ACC112 (cell line): ENCODE measurements around the gene RNF103.
"Not testable (repeated sequence)": the region's sequence is repeated elsewhere in the genome, so short reads cannot be mapped to it uniquely, and the experiment has no call there.

Experiments used
- H2AFZ ChIP-seq: fragments of 200-600 bp; sonication (generic); one replicate; pipeline ENCODE4 v1.6.0; 2017; ENCODE audit warnings: antibody characterized with exemption, low read length; ENCODE audit not compliant: unreplicated experiment
- H3K27ac ChIP-seq: fragments of 200-600 bp; sonication (generic); 2 replicates; pipeline ENCODE4 v1.5.1; 2014; ENCODE audit warnings: low read depth, mild to moderate bottlenecking, antibody characterized with exemption, low read length, moderate library complexity
- H3K27me3 ChIP-seq: fragments of 200-600 bp; sonication (generic); 2 replicates; pipeline ENCODE4 v1.6.1; 2014; ENCODE audit warnings: mild to moderate bottlenecking, antibody characterized with exemption, low read length, moderate library complexity, mixed read lengths; ENCODE audit not compliant: insufficient read depth
- H3K36me3 ChIP-seq: fragments of 200-600 bp; sonication (generic); 2 replicates; pipeline ENCODE4 v1.6.1; 2016; ENCODE audit warnings: mild to moderate bottlenecking, antibody characterized with exemption, low read length, moderate library complexity, mixed read lengths; ENCODE audit not compliant: insufficient read depth
- H3K4me1 ChIP-seq: fragments of 200-600 bp; sonication (generic); one replicate; pipeline ENCODE4 v1.6.1; 2016; ENCODE audit warnings: low read length, mixed read lengths; ENCODE audit not compliant: insufficient read depth, unreplicated experiment, control insufficient read depth
- H3K4me3 ChIP-seq: fragments of 200-600 bp; sonication (generic); 2 replicates; pipeline ENCODE4 v1.5.1; 2014; ENCODE audit warnings: mild to moderate bottlenecking, low read depth, low read length
- H3K79me2 ChIP-seq: fragments of 200-600 bp; sonication (generic); one replicate; pipeline ENCODE4 v1.6.0; 2016; ENCODE audit warnings: low read length; ENCODE audit not compliant: control insufficient read depth, unreplicated experiment, insufficient read depth

The RNF103 gene

DNA sequence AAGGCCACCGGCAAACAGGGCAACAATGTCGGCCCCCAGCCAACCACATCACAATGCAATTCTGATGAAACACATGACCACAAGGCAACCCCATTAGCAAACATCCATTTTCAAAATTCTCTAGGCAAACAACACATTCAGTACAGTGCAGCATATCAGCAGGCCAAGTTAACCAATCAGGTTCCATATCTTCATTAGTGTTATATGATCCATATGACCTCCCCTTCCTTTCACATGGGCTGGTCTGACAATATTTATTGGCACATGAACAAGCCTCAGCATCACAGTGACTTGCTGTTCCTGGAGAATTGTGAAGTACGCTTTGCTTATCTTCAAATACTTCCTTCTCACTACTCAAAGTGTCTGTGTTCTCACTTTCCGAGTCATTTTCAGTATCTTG, 19.8 kb downstream of the RNF103 start:
- H3K27me3 ChIP-seq: no peaks in the 10 kb centered on the region
- H3K4me3 ChIP-seq: no peak overlapping the region
- H3K36me3 ChIP-seq: peaks cover 20% of the 10 kb centered on the region
- H3K27ac ChIP-seq: no peak overlapping the region
- no peaks in the 10 kb centered on the region for H3K4me1 ChIP-seq
- H2AFZ ChIP-seq: no peak overlapping the region
- H3K79me2 ChIP-seq: no peaks in the 10 kb centered on the region

DNA sequence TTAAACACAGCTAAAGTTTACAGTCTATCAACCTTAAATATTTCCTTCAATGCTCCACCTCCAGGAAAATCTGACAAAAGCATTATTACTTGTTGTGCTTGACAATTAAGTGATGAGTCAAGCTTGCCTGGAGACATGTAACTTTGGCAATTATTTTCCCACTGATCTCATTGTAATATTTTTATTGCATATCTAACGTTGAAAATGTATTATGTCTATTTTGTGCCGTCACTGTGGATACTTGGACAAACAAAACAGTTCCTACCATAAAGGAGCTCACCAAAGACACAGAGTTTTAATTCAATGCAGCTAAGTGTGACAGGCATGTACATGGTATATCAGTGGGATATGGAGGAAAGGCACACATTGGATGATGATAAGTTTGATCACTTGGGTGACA, 24.7 kb downstream of the RNF103 start:
- no peak overlapping the region for H2AFZ ChIP-seq
- no peaks in the 10 kb centered on the region for H3K36me3 ChIP-seq
- no peak overlapping the region for H3K4me3 ChIP-seq
- H3K27me3 ChIP-seq: no peaks in the 10 kb centered on the region
- no peak overlapping the region for H3K27ac ChIP-seq
- no peaks in the 10 kb centered on the region for H3K4me1 ChIP-seq
- H3K79me2 ChIP-seq: no peaks in the 10 kb centered on the region

DNA sequence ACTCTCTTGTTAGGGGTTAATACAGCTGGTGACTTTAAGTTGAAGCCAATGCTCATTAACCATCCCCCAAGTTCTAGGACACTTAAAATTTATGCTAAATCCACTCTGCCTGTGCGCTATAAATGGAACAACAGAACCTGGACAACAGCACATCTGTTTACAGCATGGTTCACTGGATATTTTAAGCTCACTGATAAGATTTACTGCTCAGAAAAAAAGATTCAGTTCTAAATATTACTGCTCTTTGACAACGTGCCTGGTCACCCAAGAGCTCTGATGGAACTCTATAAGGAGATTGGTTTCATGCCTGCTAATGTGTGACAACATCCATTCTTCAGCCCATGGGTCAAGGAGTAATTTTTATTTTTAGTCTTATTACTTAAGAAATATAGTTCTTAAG, 27.5 kb downstream of the RNF103 start:
- no peaks in the 10 kb centered on the region for H3K4me1 ChIP-seq
- H3K79me2 ChIP-seq: no peaks in the 10 kb centered on the region

DNA sequence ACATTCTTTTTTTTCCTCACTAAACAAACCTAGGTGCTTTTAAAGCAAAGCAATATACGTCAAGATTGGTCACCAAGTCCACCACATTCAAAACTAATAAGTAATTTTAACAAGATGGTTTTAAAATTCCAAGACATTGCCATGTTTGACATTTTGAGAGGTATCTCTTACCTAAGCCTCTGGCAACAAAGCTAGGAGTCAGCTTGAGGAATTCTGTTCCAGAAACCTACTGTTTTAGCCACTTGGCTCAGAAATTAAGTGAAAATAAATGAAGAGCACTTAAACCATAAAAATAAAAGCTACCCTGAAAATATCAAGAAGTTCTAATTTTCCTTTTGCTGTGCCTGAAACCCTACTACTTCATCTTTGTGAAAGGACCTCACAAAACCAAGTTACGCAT, 30.4 kb downstream of the RNF103 start:
- no peak overlapping the region for H3K27ac ChIP-seq
- H3K27me3 ChIP-seq: peaks cover 10% of the 10 kb centered on the region; the same call in 1 of the 2 replicates
- H2AFZ ChIP-seq: no peak overlapping the region
- no peaks in the 10 kb centered on the region for H3K4me1 ChIP-seq
- H3K4me3 ChIP-seq: no peak overlapping the region
- no peaks in the 10 kb centered on the region for H3K36me3 ChIP-seq
- H3K79me2 ChIP-seq: no peaks in the 10 kb centered on the region

More for the DNA sequence above, 27.5 kb downstream of the RNF103 start:
- 0 out of 2 replicates have a peak, but pooled peaks cover 5% of the 10 kb centered on the region for H3K27me3 ChIP-seq
- no peak overlapping the region for H3K4me3 ChIP-seq
- H3K27ac ChIP-seq: no peak overlapping the region
- H2AFZ ChIP-seq: no peak overlapping the region
- no peaks in the 10 kb centered on the region for H3K36me3 ChIP-seq

DNA sequence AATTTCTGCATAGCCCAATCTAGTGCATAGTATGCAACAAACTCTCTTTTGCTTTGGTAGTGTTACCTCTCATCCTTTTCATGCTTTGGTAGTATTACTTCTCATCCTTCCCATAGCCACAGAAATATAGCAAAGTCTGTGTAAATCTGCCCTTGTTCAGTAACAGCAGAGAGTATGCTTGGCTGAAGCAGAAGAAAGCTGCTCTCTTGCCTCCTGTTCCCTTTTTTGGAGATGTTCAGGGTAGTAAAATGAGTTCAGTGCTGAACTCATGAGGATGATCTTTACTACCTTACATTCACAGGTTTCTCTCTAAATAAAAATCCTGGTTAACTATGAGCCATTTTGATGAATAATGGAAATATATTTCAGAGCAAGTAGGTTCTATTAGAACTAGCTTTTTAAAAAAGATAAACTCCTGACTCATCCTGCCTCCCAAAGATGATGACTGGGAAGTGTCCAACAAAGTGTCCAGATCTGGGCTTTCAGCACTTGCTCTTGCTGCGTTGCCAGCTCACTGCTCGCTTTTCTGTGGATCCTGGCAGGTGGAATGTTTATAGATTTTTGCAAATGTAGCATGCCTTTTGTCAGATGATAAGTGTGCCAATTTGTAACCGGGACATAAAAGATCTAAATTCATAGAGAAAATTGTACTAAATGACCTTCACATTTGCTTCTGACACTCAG, 31.0 kb downstream of the RNF103 start:
- Histone ChIP-seq H3K27me3 (peaks cover 10% of the 10 kb centered on the region; the same call in 1 of the 2 replicates), H3K79me2 (no peaks in the 10 kb centered on the region), H3K27ac (no peak overlapping the region), H2AFZ (no peak overlapping the region), H3K4me3 (no peak overlapping the region), H3K36me3 (no peaks in the 10 kb centered on the region), H3K4me1 (no peaks in the 10 kb centered on the region)

DNA sequence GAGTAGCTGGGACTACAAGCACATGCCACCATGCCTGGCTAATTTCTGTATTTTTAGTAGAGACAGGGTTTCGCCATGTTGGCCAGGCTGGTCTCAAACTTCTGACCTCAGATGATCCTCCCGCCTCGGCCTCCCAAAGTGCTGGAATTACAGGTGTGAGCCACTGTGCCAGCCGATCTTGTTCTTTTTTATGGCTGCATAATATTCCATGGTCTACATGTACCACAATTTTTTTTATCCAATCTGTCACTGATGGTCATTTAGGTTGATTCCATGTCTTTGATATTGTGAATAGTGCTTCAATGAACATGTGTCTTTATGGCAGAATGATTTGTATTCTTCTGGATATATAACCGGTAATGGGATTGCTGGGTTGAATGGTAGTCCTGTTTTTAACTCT, 34.0 kb downstream of the RNF103 start:
- not testable (repeated sequence) for H3K4me1 ChIP-seq, H3K79me2 ChIP-seq, H3K27ac ChIP-seq, H3K36me3 ChIP-seq, H3K4me3 ChIP-seq, H2AFZ ChIP-seq
- peaks cover 10% of the 10 kb centered on the region; the same call in 1 of the 2 replicates for H3K27me3 ChIP-seq

DNA sequence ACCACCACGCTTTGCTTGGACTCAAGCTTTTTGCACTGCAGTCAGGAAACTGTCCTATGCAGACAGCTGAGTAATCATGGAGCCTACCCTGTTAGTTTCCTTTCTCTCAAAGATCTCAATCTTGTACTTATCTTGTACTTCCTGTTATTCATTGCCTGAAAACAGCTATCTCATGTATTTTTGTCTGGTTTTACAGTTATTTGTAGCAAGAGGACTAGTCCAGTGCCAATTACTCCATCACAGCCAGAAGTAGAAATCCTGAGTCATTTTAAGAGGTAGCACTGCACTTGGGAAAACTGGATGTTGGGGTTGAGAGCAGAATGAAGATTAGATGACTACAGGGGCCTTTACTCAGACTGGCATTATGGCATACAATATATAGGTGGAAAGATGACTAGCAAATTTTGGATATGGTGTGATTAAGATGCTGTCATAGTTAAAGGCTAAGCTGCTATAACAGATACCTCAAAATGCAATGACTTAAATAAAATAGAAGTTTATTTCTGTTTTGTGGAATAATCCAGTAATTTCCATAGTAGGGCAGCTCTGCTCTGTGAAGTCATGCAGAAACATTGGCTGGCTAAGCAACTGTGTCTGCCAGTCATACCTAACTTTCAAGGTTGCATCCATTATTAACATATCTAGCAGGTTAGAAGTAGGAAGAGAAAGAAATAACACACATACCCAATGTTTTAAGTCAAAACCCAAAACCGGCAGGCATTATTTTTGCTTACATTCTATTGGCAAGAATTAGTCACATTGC, 39.3 kb downstream of the RNF103 start:
- Histone ChIP-seq H3K4me3 (no peak overlapping the region), H3K27me3 (no peaks in the 10 kb centered on the region), H3K79me2 (no peaks in the 10 kb centered on the region), H2AFZ (peak overlapping the region; percentile 74), H3K27ac (peak overlapping the region; percentile 34), H3K4me1 (no peaks in the 10 kb centered on the region), H3K36me3 (no peaks in the 10 kb centered on the region)

DNA sequence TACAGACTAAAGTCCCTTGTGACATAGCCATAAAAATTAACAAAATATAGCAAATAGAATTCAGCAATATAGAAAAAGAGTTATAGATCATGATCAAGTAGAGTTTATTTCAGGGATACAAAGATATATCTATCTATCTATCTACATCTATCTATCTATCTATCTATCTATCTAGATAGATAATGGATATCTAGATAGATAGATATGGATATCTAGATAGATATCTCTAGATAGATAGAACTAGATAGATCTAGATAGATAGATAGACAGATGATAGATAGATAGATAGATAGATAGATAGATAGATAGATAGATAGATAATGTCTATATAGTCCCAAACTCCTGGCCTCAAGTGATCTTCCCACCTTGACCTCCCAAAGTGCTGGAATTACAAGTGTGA, 43.1 kb downstream of the RNF103 start:
- Histone ChIP-seq H3K4me1 (no peaks in the 10 kb centered on the region), H3K27me3 (no peaks in the 10 kb centered on the region), H3K4me3 (no peak overlapping the region), H2AFZ (no peak overlapping the region), H3K36me3 (no peaks in the 10 kb centered on the region), H3K27ac (no peak overlapping the region), H3K79me2 (no peaks in the 10 kb centered on the region)

DNA sequence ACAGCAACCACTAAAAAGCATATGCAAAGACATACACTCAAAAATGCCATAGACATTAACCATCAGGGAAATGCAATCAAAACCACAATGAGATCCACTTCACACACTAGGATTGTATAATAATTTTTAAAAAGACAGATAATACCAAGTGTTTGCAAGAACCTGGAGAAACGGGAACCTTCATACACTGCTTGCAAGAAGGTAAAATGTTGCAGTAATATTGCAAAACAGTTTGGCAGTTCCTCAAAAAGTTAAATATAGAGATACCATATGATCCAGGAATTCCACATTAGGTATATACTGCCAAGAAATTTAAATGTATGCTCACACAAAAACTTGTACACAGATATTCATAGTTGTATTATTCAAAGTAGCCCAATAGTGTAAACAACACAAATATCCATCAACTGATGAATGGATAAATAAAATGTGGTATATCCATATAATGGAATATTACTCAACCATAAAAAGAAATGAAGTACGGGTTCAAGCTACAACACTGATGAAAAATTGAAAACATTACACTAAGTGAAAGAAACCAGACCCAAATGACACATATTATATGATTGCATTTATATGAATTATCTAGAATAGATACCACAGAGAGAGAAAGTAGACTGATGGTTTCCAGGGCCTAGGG, 45.7 kb downstream of the RNF103 start:
- no peak overlapping the region for H3K4me3 ChIP-seq
- H2AFZ ChIP-seq: no peak overlapping the region
- H3K79me2 ChIP-seq: no peaks in the 10 kb centered on the region
- no peaks in the 10 kb centered on the region for H3K4me1 ChIP-seq
- no peaks in the 10 kb centered on the region for H3K27me3 ChIP-seq
- H3K36me3 ChIP-seq: no peaks in the 10 kb centered on the region
- H3K27ac ChIP-seq: no peak overlapping the region

DNA sequence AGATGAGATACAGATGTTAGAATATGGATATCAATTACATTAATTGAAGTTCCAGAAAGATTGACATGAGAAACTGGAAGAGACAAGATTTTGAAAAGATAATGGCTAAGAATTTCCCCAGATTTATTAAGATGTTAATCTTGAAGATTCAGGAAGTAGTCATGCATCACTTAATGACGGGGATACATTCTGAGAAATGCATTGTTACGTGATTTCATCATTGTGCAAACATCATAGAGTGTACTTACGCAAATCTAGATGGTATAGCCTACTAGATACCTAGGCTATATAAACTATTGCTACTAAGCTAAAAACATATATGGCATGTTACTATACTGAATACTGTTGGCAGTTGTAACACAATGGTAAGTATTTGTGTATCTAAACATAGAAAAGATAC, 53.6 kb downstream of the RNF103 start:
- Histone ChIP-seq H3K4me1 (no peaks in the 10 kb centered on the region), H2AFZ (peak overlapping the region; percentile 72), H3K4me3 (no peak overlapping the region), H3K79me2 (no peaks in the 10 kb centered on the region), H3K27ac (no peak overlapping the region), H3K36me3 (no peaks in the 10 kb centered on the region), H3K27me3 (no peaks in the 10 kb centered on the region)
